Testis (tissue), 3 donors: ENCODE results near the gene CDH12. TPM values are rescaled to one million over a fixed set of nuclear protein-coding genes. Genes with fewer than 3 reads are reported as not detected.
"Not testable (repeated sequence)": the region's sequence is repeated elsewhere in the genome, so short reads cannot be mapped to it uniquely, and the experiment has no call there.

Source experiments
- DNase-seq: peaks from one replicate; pipeline ENCODE4 v3.0.0-alpha.2; 2019
- H3K27ac ChIP-seq, 2 donors: fragments of 200-600 bp; sonication (generic); one replicate each; pipeline ENCODE4 v1.5.1; 2019
- H3K27me3 ChIP-seq: fragments of 200-600 bp; sonication (generic); one replicate; pipeline ENCODE4 v1.5.1; 2019
- H3K36me3 ChIP-seq: fragments of 200-600 bp; sonication (generic); one replicate; pipeline ENCODE4 v1.5.1; 2017; ENCODE audit warnings: low read depth; ENCODE audit errors: missing control alignments
- H3K4me1 ChIP-seq: fragments of 200-600 bp; sonication (generic); one replicate; pipeline ENCODE4 v1.5.1; 2019
- H3K4me3 ChIP-seq, 2 donors: fragments of 200-600 bp; sonication (generic); one replicate each; pipeline ENCODE4 v1.5.1; 2017 to 2019
- H3K9me3 ChIP-seq: fragments of 200-600 bp; sonication (generic); one replicate; pipeline ENCODE4 v1.5.1; 2017
- POLR2A ChIP-seq: fragments of 450-650 bp; IDR thresholded peaks from one replicate; pipeline ENCODE4 v1.6.1; 2017; ENCODE audit warnings: antibody characterized with exemption, mild to moderate bottlenecking, moderate library complexity
- WGBS, 2 donors: methylation state at CpG; one replicate each; pipeline ENCODE4 v1.1.5; 2018; 5-methylcytosine and 5-hydroxymethylcytosine counted together
- intact Hi-C: fragments of 100-400 bp; cut with DNase I; formaldehyde crosslinking; loops from one replicate; pipeline ENCODE4 v1.15.1; 2023; ENCODE audit warnings: low total_unique reads
- polyA plus RNA-seq: library from polyadenylated mRNA; stranded (reverse); fragments of 350-450 nt; fragmentation: Illumina TruSeq; extraction: RNeasy Lipid Tissue Mini Kit (QIAGEN cat#74804); gene quantifications from one replicate; pipeline ENCODE4 v1.2.3, GENCODE V29; 2014; ENCODE audit warnings: low read depth, low replicate concordance; ENCODE audit not compliant: insufficient read depth
- total RNA-seq, 2 donors: library from RNA; depleted of rRNA; stranded (reverse); fragments of >200 nt; gene quantifications; one replicate each; pipeline ENCODE4 v1.2.3, GENCODE V29; 2016
- TF ChIP-seq, protein P1 (sequence below), 3 experiments: fragments of 450-650 bp in 2 of 3; fragments of 200-600 bp in 1 of 3; sonication (generic) in 1 of 3; IDR thresholded peaks; one replicate each; pipeline ENCODE4 v1.5.1; 2016 to 2019; ENCODE audit warnings: antibody characterized with exemption in 3 of 3, mild to moderate bottlenecking in 2 of 3, moderate library complexity in 1 of 3

The CDH12 gene
- total and polyA plus RNA-seq, 3 donors from 2014 or later: 0.87 to 2.3 (median 2.3) TPM

DNA sequence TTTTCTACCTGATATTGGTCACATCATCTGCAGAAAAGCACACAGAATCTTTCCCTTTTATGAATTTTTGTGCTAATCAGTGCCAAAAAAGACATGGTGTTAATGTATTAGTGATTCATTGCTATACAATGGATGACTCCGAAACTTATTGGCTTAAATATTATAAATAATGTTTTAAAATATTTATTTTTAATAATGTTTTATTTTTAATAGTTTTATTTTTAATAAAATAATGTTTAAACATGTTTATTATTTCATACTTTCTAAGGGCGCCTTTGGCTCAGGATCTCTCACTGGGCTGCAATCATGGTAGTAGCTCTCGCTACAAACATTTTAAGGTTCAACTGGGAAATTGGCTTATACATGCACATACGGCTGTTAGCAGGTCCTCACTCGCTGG is 65.7 kb downstream of the CDH12 start:
- Histone ChIP-seq H3K27me3 (no peaks in the 10 kb centered on the region), H3K27ac (no peak overlapping the region), H3K9me3 (no peaks in the 10 kb centered on the region), H3K36me3 (no peaks in the 10 kb centered on the region), H3K4me1 (no peaks in the 10 kb centered on the region), H3K4me3 (no peak overlapping the region)
- DNase-seq: no peak
- TF ChIP-seq POLR2A: no peak
- TF ChIP-seq, protein P1, sequence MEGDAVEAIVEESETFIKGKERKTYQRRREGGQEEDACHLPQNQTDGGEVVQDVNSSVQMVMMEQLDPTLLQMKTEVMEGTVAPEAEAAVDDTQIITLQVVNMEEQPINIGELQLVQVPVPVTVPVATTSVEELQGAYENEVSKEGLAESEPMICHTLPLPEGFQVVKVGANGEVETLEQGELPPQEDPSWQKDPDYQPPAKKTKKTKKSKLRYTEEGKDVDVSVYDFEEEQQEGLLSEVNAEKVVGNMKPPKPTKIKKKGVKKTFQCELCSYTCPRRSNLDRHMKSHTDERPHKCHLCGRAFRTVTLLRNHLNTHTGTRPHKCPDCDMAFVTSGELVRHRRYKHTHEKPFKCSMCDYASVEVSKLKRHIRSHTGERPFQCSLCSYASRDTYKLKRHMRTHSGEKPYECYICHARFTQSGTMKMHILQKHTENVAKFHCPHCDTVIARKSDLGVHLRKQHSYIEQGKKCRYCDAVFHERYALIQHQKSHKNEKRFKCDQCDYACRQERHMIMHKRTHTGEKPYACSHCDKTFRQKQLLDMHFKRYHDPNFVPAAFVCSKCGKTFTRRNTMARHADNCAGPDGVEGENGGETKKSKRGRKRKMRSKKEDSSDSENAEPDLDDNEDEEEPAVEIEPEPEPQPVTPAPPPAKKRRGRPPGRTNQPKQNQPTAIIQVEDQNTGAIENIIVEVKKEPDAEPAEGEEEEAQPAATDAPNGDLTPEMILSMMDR (IDR thresholded peaks at IDR 0.05): no peak
- 89 to 95% methylated on average over 5 of the region's 5 CpGs for WGBS, 2 donors
- intact Hi-C loops: no loop called here

DNA sequence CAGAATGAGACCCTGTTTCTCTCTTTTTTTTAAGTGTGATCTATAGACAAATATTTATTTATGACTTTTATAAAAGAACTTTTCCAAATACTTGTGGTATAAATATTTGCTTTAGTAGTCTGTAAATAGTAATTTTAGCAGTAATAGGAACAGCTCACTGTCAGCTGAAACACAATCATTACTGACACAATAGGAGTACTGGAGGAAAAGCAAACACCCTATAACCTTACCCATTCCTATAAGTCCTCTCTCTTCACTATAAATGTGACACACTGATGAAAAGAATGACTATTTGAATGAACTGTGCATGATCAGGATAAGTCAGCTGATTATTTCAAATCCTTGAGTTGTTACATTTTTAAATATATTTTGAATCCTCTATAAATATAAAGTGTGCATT is 72.4 kb downstream of the CDH12 start:
- no peaks in the 10 kb centered on the region for H3K36me3 ChIP-seq
- H3K27me3 ChIP-seq: no peaks in the 10 kb centered on the region
- no peaks in the 10 kb centered on the region for H3K4me1 ChIP-seq
- no peaks in the 10 kb centered on the region for H3K9me3 ChIP-seq
- intact Hi-C loops: no loop called here
- no peak overlapping the region for H3K27ac ChIP-seq
- H3K4me3 ChIP-seq: no peak overlapping the region
- no peak for TF ChIP-seq POLR2A
- TF ChIP-seq, protein P1 (IDR thresholded peaks at IDR 0.05): no peak
- no peak for DNase-seq

DNA sequence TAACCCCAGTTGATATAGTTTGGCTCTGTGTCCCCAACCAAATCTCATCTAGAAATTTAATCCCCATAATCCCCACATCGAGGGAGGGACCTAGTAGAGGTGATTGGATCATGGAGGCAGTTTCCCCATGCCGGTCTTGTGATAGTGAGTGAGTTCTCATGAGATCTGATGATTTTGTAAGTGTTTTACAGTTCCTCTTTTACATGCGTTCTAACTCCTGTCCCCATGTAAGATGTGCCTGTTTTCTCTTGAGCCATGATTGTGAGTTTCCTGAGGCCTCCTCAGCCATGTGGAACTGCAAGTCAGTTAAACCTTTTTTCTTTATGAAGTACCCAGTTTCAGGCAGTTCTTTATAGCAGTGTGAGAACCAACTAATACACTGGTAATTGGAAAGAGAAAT is 73.6 kb downstream of the CDH12 start:
- Histone ChIP-seq H3K9me3 (no peaks in the 10 kb centered on the region), H3K4me3 (no peak overlapping the region), H3K27me3 (no peaks in the 10 kb centered on the region), H3K4me1 (no peaks in the 10 kb centered on the region), H3K36me3 (no peaks in the 10 kb centered on the region), H3K27ac (no peak overlapping the region)
- TF ChIP-seq POLR2A: no peak
- TF ChIP-seq, protein P1 (IDR thresholded peaks at IDR 0.05): no peak
- WGBS, 2 donors: 87 to 92% methylated on average over 3 of the region's 3 CpGs
- no peak for DNase-seq
- intact Hi-C loops: no loop called here

DNA sequence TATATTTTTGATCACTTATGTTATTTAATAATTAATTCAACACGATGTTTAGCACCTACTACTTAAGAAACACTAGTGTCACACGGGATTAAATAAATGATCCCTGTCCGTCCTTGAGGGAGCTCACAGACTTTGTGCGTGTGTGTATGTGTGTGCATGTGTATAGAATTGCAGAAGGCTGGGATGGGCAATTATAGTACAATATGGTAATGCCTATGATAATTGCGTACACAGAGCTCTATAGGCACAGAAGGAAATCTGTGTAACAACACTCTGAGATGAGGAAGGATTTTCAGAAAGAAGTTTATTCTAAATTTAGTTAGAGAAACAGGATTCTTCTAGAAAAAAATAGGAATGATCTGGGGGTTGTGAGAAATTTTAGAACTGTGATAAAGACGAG is 76.9 kb downstream of the CDH12 start:
- no peak for DNase-seq
- Histone ChIP-seq H3K36me3 (no peaks in the 10 kb centered on the region), H3K4me3 (no peak overlapping the region), H3K9me3 (no peaks in the 10 kb centered on the region), H3K4me1 (no peaks in the 10 kb centered on the region), H3K27ac (no peak overlapping the region), H3K27me3 (no peaks in the 10 kb centered on the region)
- 68 to 72% methylated on average over 6 of the region's 6 CpGs for WGBS, 2 donors
- intact Hi-C loops: no loop called here
- no peak for TF ChIP-seq POLR2A
- TF ChIP-seq, protein P1 (IDR thresholded peaks at IDR 0.05): no peak

DNA sequence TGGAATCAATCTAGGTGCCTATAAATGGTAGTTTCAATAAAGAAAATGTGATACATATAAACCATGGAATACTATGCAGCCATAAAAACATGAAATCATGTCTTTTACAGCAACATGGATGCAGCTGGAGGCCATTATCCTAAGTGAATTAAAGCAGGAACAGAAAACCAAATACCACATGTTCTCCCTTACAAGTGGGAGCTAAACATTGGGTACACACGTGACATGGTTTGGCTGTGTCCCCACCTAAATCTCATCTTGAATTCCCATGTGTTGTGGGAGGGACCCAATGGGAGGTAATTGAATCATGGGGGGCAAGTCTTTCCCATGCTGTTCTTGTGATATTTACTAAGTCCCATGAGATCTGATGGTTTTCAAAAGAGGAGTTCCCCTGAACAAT is 78.9 kb downstream of the CDH12 start:
- H3K4me3 ChIP-seq, H3K4me1 ChIP-seq, H3K9me3 ChIP-seq, H3K36me3 ChIP-seq, H3K27me3 ChIP-seq, DNase-seq, intact Hi-C loops, H3K27ac ChIP-seq: not testable (repeated sequence)
- 95% methylated on average over 1 of the region's 1 CpG for WGBS, 2 donors
